ENCODE results near the gene MEX3C. TPM values are rescaled to one million over a fixed set of nuclear protein-coding genes. Genes with fewer than 3 reads are reported as not detected.

MEX3C gene
- polyA plus RNA-seq, 1 donor from 2014 or later, result 58.6 TPM

GRCh38 chr18:51134721-51135120, 62.8 kb downstream of the MEX3C start:
- Histone ChIP-seq H3K27me3 (ENCODE audit: insufficient read depth, low read depth, low read length) (no peaks in the 10 kb centered on the region), H3K79me2 (replicated peaks; ENCODE audit: insufficient read depth, low read length) (no peaks in the 10 kb centered on the region), H3K4me2 (ENCODE audit: low read length) (no peak overlapping the region), H3K9ac (ENCODE audit: low read length) (no peak overlapping the region), H2AFZ (ENCODE audit: low read depth, low read length) (no peak overlapping the region), H3K27ac (ENCODE audit: low read length) (no peak overlapping the region), H3K4me3 (ENCODE audit: low read length) (no peak overlapping the region), H3K9me2 (ENCODE audit: insufficient read depth, low read length) (no peaks in the 10 kb centered on the region), H4K20me1 (ENCODE audit: insufficient read depth) (no peaks in the 10 kb centered on the region), H3F3A (ENCODE audit: insufficient read depth, low read length, poor library complexity, severe bottlenecking) (no peaks in the 10 kb centered on the region), H3K36me3 (ENCODE audit: insufficient read depth, low read length) (no peaks in the 10 kb centered on the region), H3K9me3 (ENCODE audit: low read length) (no peaks in the 10 kb centered on the region)
- TF ChIP-seq RAD21 (conservative IDR thresholded peaks at IDR 0.05), result no peak
- TF ChIP-seq CTCF (IDR thresholded peaks at IDR 0.05; ENCODE audit: poor library complexity, severe bottlenecking), result no peak
- no peak for TF ChIP-seq POLR2AphosphoS5 (IDR thresholded peaks at IDR 0.05)
- TF ChIP-seq EZH2 (IDR thresholded peaks at IDR 0.05; ENCODE audit: borderline replicate concordance, insufficient read depth, low read length, poor library complexity, severe bottlenecking), result no peak
- TF ChIP-seq TAF1 (IDR thresholded peaks at IDR 0.05; ENCODE audit: low read depth), result no peak
- no peak for TF ChIP-seq EP300 (conservative IDR thresholded peaks at IDR 0.05; ENCODE audit: poor library complexity, severe bottlenecking)
- no peak for TF ChIP-seq MXI1 (conservative IDR thresholded peaks at IDR 0.05; ENCODE audit: poor library complexity, severe bottlenecking)
- TF ChIP-seq SMC3 (conservative IDR thresholded peaks at IDR 0.05; ENCODE audit: poor library complexity), result no peak
- TF ChIP-seq REST (IDR thresholded peaks at IDR 0.05; ENCODE audit: borderline replicate concordance), result no peak

- Histone ChIP-seq H3K9me3 (ENCODE audit: low read length) (no peaks in the 10 kb centered on the region), H3K36me3 (ENCODE audit: insufficient read depth, low read length) (no peaks in the 10 kb centered on the region), H3F3A (ENCODE audit: insufficient read depth, low read length, poor library complexity, severe bottlenecking) (no peaks in the 10 kb centered on the region), H3K9ac (ENCODE audit: low read length) (no peak overlapping the region), H2AFZ (ENCODE audit: low read depth, low read length) (no peak overlapping the region), H3K79me2 (replicated peaks; ENCODE audit: insufficient read depth, low read length) (no peaks in the 10 kb centered on the region), H3K27me3 (ENCODE audit: insufficient read depth, low read depth, low read length) (no peaks in the 10 kb centered on the region), H3K4me2 (ENCODE audit: low read length) (no peak overlapping the region), H3K27ac (ENCODE audit: low read length) (no peak overlapping the region), H4K20me1 (ENCODE audit: insufficient read depth) (no peaks in the 10 kb centered on the region), H3K4me3 (ENCODE audit: low read length) (no peak overlapping the region), H3K9me2 (ENCODE audit: insufficient read depth, low read length) (no peaks in the 10 kb centered on the region)
- TF ChIP-seq CTCF (IDR thresholded peaks at IDR 0.05; ENCODE audit: poor library complexity, severe bottlenecking), result no peak
- TF ChIP-seq SMC3 (conservative IDR thresholded peaks at IDR 0.05; ENCODE audit: poor library complexity), result no peak
- TF ChIP-seq RAD21 (conservative IDR thresholded peaks at IDR 0.05), result no peak
- no peak for TF ChIP-seq POLR2AphosphoS5 (IDR thresholded peaks at IDR 0.05)
- TF ChIP-seq REST (IDR thresholded peaks at IDR 0.05; ENCODE audit: borderline replicate concordance), result no peak
- TF ChIP-seq EZH2 (IDR thresholded peaks at IDR 0.05; ENCODE audit: borderline replicate concordance, insufficient read depth, low read length, poor library complexity, severe bottlenecking), result no peak
- TF ChIP-seq TAF1 (IDR thresholded peaks at IDR 0.05; ENCODE audit: low read depth), result no peak
- TF ChIP-seq EP300 (conservative IDR thresholded peaks at IDR 0.05; ENCODE audit: poor library complexity, severe bottlenecking), result no peak
- no peak for TF ChIP-seq MXI1 (conservative IDR thresholded peaks at IDR 0.05; ENCODE audit: poor library complexity, severe bottlenecking)
Observed at GRCh38 chr18:51133580-51134160, 63.8 kb downstream of the MEX3C start.

All from neural cell (in vitro differentiated cells).